ENCODE results near the gene NUTM1. TPM values are rescaled to one million over a fixed set of nuclear protein-coding genes. Genes with fewer than 3 reads are reported as not detected.

NUTM1 gene
- not detected for total RNA-seq (ENCODE audit: insufficient read depth, low replicate concordance)

GRCh38 chr15:34342737-34343575 lies at the start of gene NUTM1, which contains the start of gene NOP10:
Gene NUTM1, plus strand, starts transcription at chr15:34343315. Its CDS starts 382 bp downstream, at chr15:34343697.
Gene NOP10, minus strand, starts transcription at chr15:34343136. Its CDS starts 63 bp downstream, at chr15:34343073.
- DNase-seq (ENCODE audit: low spot score), result peak; percentile 93

- no peak for DNase-seq (ENCODE audit: low spot score)
These were observed 46.1 kb upstream of the NUTM1 start for GRCh38 chr15:34297059-34297458.

GRCh38 chr15:34301058-34301457 lies 42.1 kb upstream of the NUTM1 start:
- DNase-seq (ENCODE audit: low spot score), result no peak

- DNase-seq (ENCODE audit: low spot score), result no peak
These were observed 38.5 kb upstream of the NUTM1 start for GRCh38 chr15:34304613-34305012.

- no peak for DNase-seq (ENCODE audit: low spot score)
These were observed 31.6 kb upstream of the NUTM1 start for GRCh38 chr15:34311563-34311962.

- no peak for DNase-seq (ENCODE audit: low spot score)
These were observed 28.3 kb upstream of the NUTM1 start for GRCh38 chr15:34314491-34315490.

- DNase-seq (ENCODE audit: low spot score), result peak; percentile 75
These were observed 24.6 kb upstream of the NUTM1 start for GRCh38 chr15:34318277-34319079.

GRCh38 chr15:34323217-34323616 lies 19.9 kb upstream of the NUTM1 start:
- no peak for DNase-seq (ENCODE audit: low spot score)

- DNase-seq (ENCODE audit: low spot score), result no peak
These were observed 18.2 kb upstream of the NUTM1 start for GRCh38 chr15:34324933-34325332.

GRCh38 chr15:34325368-34325767 lies 17.7 kb upstream of the NUTM1 start:
- no peak for DNase-seq (ENCODE audit: low spot score)

GRCh38 chr15:34327906-34328305 lies 15.2 kb upstream of the NUTM1 start:
- no peak for DNase-seq (ENCODE audit: low spot score)

- DNase-seq (ENCODE audit: low spot score), result no peak
These were observed 14.1 kb upstream of the NUTM1 start for GRCh38 chr15:34329006-34329405.

GRCh38 chr15:34330279-34330678 lies 12.8 kb upstream of the NUTM1 start:
- DNase-seq (ENCODE audit: low spot score), result no peak

- DNase-seq (ENCODE audit: low spot score), result no peak
These were observed 11.3 kb upstream of the NUTM1 start for GRCh38 chr15:34331809-34332208.

GRCh38 chr15:34332553-34333120 lies 10.5 kb upstream of the NUTM1 start:
- no peak for DNase-seq (ENCODE audit: low spot score)

GRCh38 chr15:34334672-34335071 lies 8.4 kb upstream of the NUTM1 start:
- DNase-seq (ENCODE audit: low spot score), result no peak

GRCh38 chr15:34335176-34336032 lies 7.7 kb upstream of the NUTM1 start:
- no peak for DNase-seq (ENCODE audit: low spot score)

GRCh38 chr15:34336231-34336990 lies 6.7 kb upstream of the NUTM1 start:
- no peak for DNase-seq (ENCODE audit: low spot score)

- no peak for DNase-seq (ENCODE audit: low spot score)
These were observed 6.0 kb upstream of the NUTM1 start for GRCh38 chr15:34336991-34337556.

All from umbilical cord (tissue), 2 donors.